ENCODE measurements around the gene PLB1.

- TF ChIP-seq, protein P1, sequence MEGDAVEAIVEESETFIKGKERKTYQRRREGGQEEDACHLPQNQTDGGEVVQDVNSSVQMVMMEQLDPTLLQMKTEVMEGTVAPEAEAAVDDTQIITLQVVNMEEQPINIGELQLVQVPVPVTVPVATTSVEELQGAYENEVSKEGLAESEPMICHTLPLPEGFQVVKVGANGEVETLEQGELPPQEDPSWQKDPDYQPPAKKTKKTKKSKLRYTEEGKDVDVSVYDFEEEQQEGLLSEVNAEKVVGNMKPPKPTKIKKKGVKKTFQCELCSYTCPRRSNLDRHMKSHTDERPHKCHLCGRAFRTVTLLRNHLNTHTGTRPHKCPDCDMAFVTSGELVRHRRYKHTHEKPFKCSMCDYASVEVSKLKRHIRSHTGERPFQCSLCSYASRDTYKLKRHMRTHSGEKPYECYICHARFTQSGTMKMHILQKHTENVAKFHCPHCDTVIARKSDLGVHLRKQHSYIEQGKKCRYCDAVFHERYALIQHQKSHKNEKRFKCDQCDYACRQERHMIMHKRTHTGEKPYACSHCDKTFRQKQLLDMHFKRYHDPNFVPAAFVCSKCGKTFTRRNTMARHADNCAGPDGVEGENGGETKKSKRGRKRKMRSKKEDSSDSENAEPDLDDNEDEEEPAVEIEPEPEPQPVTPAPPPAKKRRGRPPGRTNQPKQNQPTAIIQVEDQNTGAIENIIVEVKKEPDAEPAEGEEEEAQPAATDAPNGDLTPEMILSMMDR (conservative IDR thresholded peaks at IDR 0.05; ENCODE audit: low read length) = no peak
- no peak for TF ChIP-seq EZH2phosphoT487 (IDR thresholded peaks at IDR 0.05; ENCODE audit: borderline replicate concordance, low read depth, low read length)
Observed at GRCh38 chr2:28568036-28568435, 72.2 kb downstream of the PLB1 start.
